ENCODE results near the gene RPS2.
A peak's percentile ranks its signal among the peaks of the same experiment; 100 is the strongest.

The RPS2 gene

GRCh38 chr16:1998852-1999801 lies 34.5 kb upstream of the RPS2 start:
- no peak for DNase-seq (ENCODE audit: low spot score)

GRCh38 chr16:1998360-1998835 lies 33.8 kb upstream of the RPS2 start:
- DNase-seq (ENCODE audit: low spot score): no peak

- DNase-seq (ENCODE audit: low spot score): no peak
Measured at GRCh38 chr16:1997494-1998359, 33.1 kb upstream of the RPS2 start.

GRCh38 chr16:1993731-1994131 lies 29.1 kb upstream of the RPS2 start:
- DNase-seq (ENCODE audit: low spot score): no peak

GRCh38 chr16:1992704-1993317 lies 28.2 kb upstream of the RPS2 start:
- DNase-seq (ENCODE audit: low spot score): no peak

GRCh38 chr16:1991948-1992703 lies 27.5 kb upstream of the RPS2 start:
- peak; percentile 98 for DNase-seq (ENCODE audit: low spot score)

- no peak for DNase-seq (ENCODE audit: low spot score)
Measured at GRCh38 chr16:1991588-1991947, 26.9 kb upstream of the RPS2 start.

- DNase-seq (ENCODE audit: low spot score): peak; percentile 44
Measured at GRCh38 chr16:1991135-1991551, 26.5 kb upstream of the RPS2 start.

- DNase-seq (ENCODE audit: low spot score): no peak
Measured at GRCh38 chr16:1990351-1991134, 25.9 kb upstream of the RPS2 start.

GRCh38 chr16:1990101-1990350 lies 25.4 kb upstream of the RPS2 start:
- DNase-seq (ENCODE audit: low spot score): no peak

GRCh38 chr16:1989209-1990100 lies 24.8 kb upstream of the RPS2 start, which contains the start of gene SYNGR3:
Gene SYNGR3, plus strand, starts transcription at chr16:1989970. Its CDS starts 133 bp downstream, at chr16:1990103.
- DNase-seq (ENCODE audit: low spot score): no peak

- DNase-seq (ENCODE audit: low spot score): no peak
Measured at GRCh38 chr16:1987198-1987597, 22.6 kb upstream of the RPS2 start.

- DNase-seq (ENCODE audit: low spot score): no peak
Measured at GRCh38 chr16:1985466-1986150, 21.0 kb upstream of the RPS2 start.

- no peak for DNase-seq (ENCODE audit: low spot score)
Measured at GRCh38 chr16:1984347-1985225, 20.0 kb upstream of the RPS2 start.

- peak; percentile 63 for DNase-seq (ENCODE audit: low spot score)
Measured at GRCh38 chr16:1983544-1984346, 19.1 kb upstream of the RPS2 start, which contains the start of gene GFER. Gene GFER, plus strand, starts transcription at chr16:1984193. Its CDS starts 26 bp downstream, at chr16:1984219.

GRCh38 chr16:1982991-1983543 lies 18.4 kb upstream of the RPS2 start:
- DNase-seq (ENCODE audit: low spot score): no peak

GRCh38 chr16:1982013-1982433 lies 17.4 kb upstream of the RPS2 start:
- DNase-seq (ENCODE audit: low spot score): no peak
